Activated T-cell treated with anti-CD3 and anti-CD28 coated beads for 24 hours (primary cell): Measurements from ENCODE around the gene ATG2A.

Experiments used
- DNase-seq: peaks from one replicate; pipeline ENCODE4 v3.0.0-alpha.2; 2020; ENCODE audit warnings: low read depth

The ATG2A gene

GRCh38 chr11:64916775-64917662 lies at the start of gene ATG2A:
Gene ATG2A, minus strand, starts transcription at chr11:64917209. Its CDS starts 74 bp downstream, at chr11:64917135.
- DNase-seq = peak; percentile 98

DNA sequence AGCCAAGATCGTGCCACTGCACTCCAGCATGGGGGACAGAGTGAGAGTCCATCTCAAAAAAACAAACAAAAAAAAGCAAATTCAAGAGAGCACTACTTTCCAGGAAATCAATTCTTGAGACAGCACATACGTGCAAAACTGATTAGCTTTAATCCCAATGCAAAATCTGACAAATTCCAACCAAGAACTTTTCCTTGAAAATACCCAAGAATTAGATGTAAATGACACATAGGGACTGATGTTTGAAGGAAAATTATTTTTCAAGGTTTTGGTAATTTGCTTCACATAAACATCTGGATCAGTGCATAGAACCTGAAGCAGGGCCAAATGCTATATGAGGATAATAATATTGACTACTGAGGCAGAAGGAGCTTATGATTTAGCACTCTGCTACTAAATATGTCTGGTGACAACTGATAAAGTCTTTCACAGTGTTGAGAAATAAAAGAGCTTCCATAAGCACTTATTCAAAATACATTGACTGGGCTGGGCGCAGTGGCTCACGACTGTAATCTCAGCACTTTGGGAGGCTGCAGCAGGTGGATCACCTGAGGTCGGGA lies 46.1 kb upstream of the ATG2A start:
- no peak for DNase-seq

DNA sequence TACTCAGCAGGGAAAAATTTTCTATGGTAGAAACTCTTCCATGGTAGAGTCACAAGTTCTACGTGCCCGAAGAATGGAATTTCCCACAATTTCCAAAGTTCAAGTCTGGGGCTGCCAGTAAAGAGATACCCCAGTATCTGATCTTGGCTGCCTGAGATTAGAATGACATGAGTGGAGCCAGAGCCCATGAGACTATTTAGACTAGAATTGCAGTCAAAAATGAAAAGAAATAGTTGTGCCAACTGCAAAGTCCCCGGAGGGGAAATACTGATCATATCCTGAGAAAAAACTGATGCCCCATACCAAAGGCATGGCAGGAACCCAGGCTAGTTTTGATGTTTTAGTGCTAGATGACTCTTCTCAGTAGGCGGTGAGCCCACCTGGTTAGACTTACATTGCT lies 43.7 kb upstream of the ATG2A start:
- DNase-seq = no peak

- no peak for DNase-seq
Measured at GRCh38 chr11:64959498-64959897, 42.5 kb upstream of the ATG2A start.

DNA sequence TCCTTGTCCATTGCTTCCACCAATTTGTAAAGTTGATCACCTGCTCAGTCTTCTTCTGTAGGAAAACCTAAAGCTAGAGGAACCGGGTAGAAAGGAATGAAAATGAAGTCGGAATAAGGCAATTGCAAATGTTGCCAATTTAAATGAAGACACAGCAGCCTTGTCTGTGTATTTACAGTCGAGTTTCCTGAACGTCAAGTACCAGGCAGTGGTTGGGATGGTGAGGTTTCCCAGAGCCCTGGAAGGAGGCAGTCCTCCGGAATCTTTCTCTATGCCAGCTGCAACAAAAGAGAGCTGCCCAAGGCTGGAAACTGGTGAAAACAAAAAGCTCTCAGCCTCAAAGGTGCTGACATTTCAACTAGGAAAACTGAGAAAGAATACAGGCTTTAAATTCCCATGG lies 37.2 kb upstream of the ATG2A start:
- DNase-seq = no peak

DNA sequence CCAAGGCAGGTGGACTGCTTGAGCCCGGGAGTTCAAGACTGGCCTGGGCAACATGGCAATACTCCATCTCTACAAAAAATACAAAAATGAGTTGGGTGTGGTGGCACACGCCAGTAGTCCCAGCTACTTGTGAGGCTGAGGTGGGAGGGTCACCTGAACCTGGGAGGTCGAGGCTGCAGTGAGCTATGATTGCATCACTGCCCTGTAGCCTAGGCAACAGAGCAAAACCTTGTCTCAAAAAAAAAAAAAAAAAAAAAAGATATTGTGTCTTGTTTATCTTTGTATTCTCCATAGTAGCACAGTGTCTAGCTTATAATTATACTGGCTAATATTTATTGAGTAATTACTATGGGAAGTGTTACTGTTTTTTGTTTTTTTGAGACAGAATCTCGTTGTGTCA lies 34.5 kb upstream of the ATG2A start:
- DNase-seq = no peak

DNA sequence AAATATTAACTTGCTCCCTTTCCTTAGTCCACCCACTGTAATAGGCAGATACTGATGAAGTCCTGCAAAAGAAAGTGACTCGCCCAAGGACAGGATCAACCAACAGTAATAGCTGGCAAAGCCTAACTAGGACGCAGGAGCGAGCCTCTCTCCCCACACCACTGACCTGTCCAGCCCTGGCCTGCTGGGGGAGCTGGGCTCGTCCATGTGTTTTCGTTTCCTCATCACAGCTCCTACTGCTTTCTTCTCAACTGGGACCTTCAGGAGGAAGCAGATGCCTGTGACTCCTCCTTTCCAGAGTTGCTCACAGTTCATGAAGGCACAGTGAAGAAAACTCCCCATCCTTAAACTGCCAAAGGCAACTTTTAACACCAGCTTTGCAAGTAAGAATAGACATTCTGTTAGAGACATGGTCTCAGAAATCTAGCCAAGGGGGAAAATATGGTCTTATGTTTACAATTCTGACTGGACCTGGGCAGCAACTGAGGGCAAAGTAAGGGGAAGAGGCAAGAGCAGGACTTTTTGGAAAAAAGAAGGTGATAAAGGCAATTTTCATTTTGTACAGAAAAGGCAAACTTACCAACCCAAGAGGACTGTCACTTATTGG lies 30.3 kb upstream of the ATG2A start:
- no peak for DNase-seq

DNA sequence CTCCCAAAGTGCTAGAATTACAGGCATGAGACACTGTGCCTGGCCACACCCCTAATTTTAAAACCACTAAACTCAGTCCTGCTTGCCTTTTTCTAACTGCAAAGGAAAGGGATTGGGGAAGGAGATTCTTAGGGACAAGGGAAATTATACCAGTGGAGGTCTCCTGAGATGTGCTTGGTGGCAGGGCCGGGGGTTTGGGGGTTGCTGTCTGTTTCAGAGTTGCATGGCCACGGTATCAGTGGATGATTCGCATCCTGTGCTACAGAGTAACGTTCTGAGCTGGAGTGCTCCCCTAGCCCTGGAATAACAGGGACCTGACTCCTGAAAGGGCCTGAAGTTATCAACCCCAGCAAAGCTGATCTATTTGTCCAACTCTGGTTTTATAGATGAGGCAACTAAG lies 19.5 kb upstream of the ATG2A start:
- DNase-seq = no peak

- DNase-seq = no peak
Measured at GRCh38 chr11:64935359-64936081, 18.5 kb upstream of the ATG2A start, which contains the start of gene GPHA2. Gene GPHA2, minus strand, starts transcription at chr11:64935893. Its CDS starts 433 bp downstream, at chr11:64935460.

GRCh38 chr11:64934682-64935358 lies 17.8 kb upstream of the ATG2A start:
- DNase-seq = no peak

DNA sequence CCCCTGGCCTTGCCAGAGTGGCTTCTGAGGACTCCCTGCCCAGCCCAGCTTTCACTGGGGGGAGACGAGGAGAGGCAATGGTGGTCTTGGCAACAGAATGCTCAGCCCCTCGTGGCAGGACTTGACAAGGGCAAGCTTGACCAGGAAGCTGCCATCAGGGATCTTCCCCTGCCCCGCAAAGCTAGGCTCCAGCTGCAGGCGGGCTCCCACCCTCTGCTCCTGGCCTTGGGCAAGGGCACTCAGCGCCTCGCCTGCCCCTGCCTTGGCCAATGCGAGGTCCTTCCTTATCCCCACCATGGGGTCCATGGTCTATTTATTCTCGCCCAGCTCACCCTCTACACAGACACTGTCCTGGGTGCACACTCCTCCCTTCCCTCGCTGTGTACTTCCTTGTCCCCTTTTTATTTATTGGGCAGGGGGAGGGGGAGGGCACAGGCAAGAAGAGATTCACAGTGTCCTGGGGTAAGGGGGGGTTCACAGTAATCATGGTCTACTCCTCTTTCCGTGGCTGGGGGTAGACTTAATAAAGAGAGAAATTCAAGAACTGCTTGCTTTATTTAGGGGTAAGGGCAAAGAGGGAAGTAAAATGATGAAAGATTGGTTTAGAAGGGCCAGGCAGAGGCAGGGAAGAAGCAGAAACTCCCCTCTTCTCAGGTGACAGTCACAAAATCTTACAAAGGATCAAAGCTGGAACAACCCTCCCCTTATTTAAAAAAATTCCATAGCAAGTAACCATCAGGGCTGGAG lies 17.1 kb upstream of the ATG2A start:
- no peak for DNase-seq

DNA sequence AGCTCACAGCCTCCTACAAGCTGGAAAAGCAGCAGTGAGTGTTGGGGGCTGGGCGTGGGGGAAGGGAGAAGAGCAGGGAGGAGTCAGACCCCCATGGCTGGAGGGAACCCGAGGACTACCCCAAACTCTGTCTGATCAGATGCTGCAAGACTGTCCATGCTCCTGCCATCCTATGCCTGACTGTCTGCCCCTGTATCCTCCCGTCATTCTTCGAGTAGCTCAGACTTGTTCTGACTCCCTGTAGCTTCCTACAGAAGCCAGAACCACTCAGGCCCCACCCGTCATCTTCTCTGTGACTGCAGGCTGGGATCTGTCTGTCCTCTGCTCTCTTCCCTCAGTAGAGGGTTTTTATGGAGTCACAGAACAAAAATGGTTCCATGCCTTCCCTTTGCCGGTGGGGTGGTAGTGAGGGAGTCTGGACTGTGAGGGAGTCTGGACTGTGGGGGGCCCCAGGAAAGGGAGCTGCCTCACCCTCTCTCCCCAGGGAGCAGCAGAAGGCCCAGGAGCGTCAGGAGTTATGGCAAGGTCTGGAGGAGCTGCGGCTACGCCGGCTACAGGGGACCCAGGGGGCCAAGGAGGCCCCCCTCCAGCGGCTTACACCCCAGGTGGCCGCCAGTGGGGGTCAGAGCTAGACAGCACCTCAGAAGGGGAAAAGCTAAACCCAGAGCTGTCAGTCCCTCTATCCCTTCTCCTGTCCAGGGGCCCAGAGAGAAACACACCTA lies 16.4 kb upstream of the ATG2A start:
- DNase-seq = no peak

DNA sequence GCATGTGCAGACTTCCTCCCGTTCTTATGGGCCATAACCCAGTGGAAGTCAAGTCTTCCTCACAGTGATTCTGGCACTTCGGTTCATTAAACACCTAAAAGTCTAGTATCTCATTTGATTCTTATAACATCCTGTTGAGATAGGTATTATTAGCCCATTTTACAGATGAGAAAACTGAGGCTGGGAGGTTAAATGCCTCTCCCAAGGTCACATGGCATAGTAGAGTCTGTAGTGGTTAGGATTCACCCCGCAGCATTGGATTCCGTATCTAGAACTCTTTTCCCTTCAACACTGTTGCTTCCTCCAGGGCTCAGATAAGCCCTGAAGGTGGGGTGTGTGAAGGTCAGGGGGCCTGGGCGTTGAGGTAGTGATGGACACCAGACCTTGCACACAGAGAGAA lies 15.3 kb upstream of the ATG2A start:
- DNase-seq = no peak

GRCh38 chr11:64931290-64931689 lies 14.3 kb upstream of the ATG2A start:
- DNase-seq = no peak

DNA sequence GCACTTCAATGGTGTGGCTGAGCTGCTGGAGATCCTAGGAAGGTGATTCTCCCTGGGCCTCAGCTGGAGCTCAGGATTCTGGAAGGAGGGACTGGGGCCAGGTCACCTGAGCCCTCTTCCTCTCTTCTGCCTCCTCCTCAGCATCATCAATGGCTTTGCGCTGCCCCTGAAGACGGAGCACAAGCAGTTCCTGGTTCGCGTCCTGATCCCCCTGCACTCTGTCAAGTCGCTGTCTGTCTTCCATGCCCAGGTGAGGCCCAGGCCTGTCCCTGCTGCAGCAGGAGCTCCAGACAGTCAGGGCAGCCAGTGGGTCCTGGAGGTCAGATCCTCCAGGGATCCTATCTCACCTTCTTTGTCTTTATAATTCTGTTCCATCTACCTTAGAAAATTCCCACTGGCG lies 13.3 kb upstream of the ATG2A start:
- DNase-seq = no peak

DNA sequence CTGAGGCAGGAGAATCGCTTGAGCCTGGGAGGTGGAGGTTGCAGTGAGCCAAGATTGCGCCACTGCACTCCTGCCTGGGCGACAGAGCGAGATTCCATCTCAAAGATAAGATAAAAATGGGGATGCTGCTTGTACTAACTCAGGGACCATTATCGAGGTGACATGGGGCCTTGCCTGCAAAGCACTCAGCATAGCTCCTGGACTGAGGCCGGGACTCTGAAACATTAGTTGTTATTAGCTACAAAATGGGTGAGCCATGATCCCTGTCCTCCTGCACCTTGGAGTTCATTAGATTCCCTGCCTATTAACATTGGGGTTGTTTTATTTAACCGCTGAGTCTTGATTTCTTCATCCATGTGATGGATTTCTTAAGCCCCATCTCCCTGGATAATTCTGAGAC lies 12.6 kb upstream of the ATG2A start:
- DNase-seq = no peak

DNA sequence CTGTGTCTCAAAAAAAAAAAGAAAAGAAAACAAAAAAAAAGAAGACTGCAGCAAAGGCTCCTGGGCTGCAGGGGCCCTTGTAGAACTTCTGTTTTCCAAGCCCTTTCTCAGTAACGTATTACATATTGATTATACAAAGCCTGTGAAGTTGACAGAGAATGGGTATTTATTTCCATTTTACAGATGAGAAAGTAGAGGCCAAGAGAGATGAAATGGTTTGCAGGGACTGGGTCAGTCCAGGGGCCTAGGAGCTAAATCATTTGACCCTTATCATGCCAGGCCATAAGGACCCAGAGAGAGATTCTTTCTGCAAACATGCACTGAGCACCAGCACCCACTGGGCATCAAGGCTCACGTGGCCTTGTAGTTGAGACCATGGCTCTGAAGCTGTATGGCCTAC lies 11.9 kb upstream of the ATG2A start:
- no peak for DNase-seq

GRCh38 chr11:64926689-64927088 lies 9.7 kb upstream of the ATG2A start:
- no peak for DNase-seq

- no peak for DNase-seq
Measured at GRCh38 chr11:64925536-64926436, 8.8 kb upstream of the ATG2A start.

- no peak for DNase-seq
Measured at GRCh38 chr11:64924910-64925284, 7.9 kb upstream of the ATG2A start.
